ENCODE data around the gene RAPGEF4.

The RAPGEF4 gene

DNA sequence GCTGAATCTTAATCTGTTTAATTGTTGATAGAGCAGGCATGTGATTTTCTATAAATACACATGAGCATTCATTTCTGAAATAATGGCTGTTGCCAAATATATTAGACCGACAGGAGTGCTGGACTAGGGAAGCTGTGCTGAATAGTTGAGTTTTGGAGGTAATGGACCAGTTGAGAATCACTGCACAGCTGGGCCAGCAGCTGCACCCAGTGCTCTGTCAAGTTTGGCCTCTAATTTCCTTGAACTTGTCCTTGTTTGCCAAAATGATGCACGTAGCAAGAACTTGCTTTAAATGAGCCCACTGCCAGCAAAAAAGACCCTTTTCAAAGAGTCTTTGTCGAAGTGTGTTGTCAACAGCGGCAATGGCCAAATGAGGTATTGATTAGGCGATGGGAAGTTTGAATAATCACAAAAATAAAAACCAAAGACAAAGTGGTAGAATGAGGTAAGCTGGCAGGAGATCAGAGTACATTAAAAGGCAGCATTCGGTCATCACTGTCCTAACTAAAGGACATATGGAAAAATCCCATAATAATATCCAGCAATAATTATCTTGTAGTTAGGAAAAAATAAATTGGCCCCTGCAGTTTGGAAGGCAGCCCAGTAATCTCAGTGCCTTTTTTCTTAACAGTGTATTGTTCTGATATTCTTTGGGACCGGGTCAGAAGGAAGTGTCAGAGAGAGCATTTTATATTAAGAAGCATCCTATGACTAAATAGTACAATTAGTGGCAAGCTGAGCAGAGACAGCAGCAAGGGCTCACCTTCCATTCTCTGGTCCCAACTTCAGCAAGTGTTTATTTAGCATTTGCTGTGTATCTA is 126.2 kb downstream of the RAPGEF4 start:
- TF ChIP-seq TAF1 (IDR thresholded peaks at IDR 0.05; ENCODE audit: borderline replicate concordance, insufficient read depth, low read length) (no peak), FOXP2 (optimal IDR thresholded peaks at IDR 0.05; ENCODE audit: borderline replicate concordance, extremely low read depth, extremely low read length, insufficient read depth) (no peak), POLR2AphosphoS5 (IDR thresholded peaks at IDR 0.05; ENCODE audit: low read depth, low read length) (no peak), SIN3A (IDR thresholded peaks at IDR 0.05; ENCODE audit: borderline replicate concordance, insufficient read depth, low read length) (no peak)
- TF ChIP-seq, protein P1, sequence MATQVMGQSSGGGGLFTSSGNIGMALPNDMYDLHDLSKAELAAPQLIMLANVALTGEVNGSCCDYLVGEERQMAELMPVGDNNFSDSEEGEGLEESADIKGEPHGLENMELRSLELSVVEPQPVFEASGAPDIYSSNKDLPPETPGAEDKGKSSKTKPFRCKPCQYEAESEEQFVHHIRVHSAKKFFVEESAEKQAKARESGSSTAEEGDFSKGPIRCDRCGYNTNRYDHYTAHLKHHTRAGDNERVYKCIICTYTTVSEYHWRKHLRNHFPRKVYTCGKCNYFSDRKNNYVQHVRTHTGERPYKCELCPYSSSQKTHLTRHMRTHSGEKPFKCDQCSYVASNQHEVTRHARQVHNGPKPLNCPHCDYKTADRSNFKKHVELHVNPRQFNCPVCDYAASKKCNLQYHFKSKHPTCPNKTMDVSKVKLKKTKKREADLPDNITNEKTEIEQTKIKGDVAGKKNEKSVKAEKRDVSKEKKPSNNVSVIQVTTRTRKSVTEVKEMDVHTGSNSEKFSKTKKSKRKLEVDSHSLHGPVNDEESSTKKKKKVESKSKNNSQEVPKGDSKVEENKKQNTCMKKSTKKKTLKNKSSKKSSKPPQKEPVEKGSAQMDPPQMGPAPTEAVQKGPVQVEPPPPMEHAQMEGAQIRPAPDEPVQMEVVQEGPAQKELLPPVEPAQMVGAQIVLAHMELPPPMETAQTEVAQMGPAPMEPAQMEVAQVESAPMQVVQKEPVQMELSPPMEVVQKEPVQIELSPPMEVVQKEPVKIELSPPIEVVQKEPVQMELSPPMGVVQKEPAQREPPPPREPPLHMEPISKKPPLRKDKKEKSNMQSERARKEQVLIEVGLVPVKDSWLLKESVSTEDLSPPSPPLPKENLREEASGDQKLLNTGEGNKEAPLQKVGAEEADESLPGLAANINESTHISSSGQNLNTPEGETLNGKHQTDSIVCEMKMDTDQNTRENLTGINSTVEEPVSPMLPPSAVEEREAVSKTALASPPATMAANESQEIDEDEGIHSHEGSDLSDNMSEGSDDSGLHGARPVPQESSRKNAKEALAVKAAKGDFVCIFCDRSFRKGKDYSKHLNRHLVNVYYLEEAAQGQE (IDR thresholded peaks at IDR 0.05; ENCODE audit: insufficient read depth in 1 of 2, low read depth in 2 of 2, low read length in 2 of 2) = no peak

DNA sequence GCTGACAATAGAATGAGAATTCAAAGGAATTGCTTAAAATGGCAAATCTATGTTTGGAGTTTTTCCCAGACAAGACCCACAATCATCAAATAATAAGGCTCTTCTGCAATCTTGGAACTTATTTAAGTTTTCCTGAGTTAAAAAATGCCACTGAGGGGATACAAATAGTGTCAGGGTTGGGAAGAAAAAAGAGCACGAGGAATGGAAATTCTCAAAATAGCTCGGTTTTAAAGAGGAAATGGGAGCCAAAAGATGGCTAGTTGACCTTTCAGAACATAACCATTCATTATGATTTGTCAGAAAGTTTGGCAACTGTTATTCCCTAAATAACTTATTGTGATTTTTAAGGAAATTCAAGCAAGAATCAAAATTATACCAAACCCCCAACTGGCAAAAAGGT is 127.7 kb downstream of the RAPGEF4 start:
- TF ChIP-seq FOXP2 (optimal IDR thresholded peaks at IDR 0.05; ENCODE audit: borderline replicate concordance, extremely low read depth, extremely low read length, insufficient read depth) (no peak), POLR2AphosphoS5 (IDR thresholded peaks at IDR 0.05; ENCODE audit: low read depth, low read length) (no peak), SIN3A (IDR thresholded peaks at IDR 0.05; ENCODE audit: borderline replicate concordance, insufficient read depth, low read length) (no peak), TAF1 (IDR thresholded peaks at IDR 0.05; ENCODE audit: borderline replicate concordance, insufficient read depth, low read length) (no peak)
- TF ChIP-seq, protein P1 (IDR thresholded peaks at IDR 0.05; ENCODE audit: insufficient read depth in 1 of 2, low read depth in 2 of 2, low read length in 2 of 2) = no peak

DNA sequence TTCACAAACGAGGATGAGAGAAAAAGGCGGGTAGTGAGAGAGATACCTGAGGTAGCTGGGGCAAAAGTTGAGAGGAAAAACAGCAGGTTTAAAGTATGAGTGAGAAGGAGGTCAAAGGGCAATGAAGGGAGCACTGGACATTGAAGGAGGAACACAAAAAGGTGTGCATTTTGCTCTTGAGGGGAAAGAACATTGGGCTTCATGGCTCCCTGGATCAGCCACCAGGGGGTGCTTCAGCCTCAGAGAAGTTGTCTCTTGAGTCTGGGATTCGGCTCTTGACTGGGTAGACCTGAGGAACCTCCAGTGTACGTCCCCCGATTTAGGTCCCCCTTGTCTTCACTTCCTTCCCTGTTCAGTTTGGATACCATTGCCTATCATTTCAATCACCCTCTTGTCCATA is 128.5 kb downstream of the RAPGEF4 start:
- TF ChIP-seq FOXP2 (optimal IDR thresholded peaks at IDR 0.05; ENCODE audit: borderline replicate concordance, extremely low read depth, extremely low read length, insufficient read depth) = no peak
- no peak for TF ChIP-seq POLR2AphosphoS5 (IDR thresholded peaks at IDR 0.05; ENCODE audit: low read depth, low read length)
- TF ChIP-seq, protein P1 (IDR thresholded peaks at IDR 0.05; ENCODE audit: insufficient read depth in 1 of 2, low read depth in 2 of 2, low read length in 2 of 2) = no peak
- TF ChIP-seq TAF1 (IDR thresholded peaks at IDR 0.05; ENCODE audit: borderline replicate concordance, insufficient read depth, low read length) = no peak
- no peak for TF ChIP-seq SIN3A (IDR thresholded peaks at IDR 0.05; ENCODE audit: borderline replicate concordance, insufficient read depth, low read length)

GRCh38 chr2:172865422-172865821 is 129.8 kb downstream of the RAPGEF4 start:
- TF ChIP-seq SIN3A (IDR thresholded peaks at IDR 0.05; ENCODE audit: borderline replicate concordance, insufficient read depth, low read length) (no peak), FOXP2 (optimal IDR thresholded peaks at IDR 0.05; ENCODE audit: borderline replicate concordance, extremely low read depth, extremely low read length, insufficient read depth) (no peak), POLR2AphosphoS5 (IDR thresholded peaks at IDR 0.05; ENCODE audit: low read depth, low read length) (no peak), TAF1 (IDR thresholded peaks at IDR 0.05; ENCODE audit: borderline replicate concordance, insufficient read depth, low read length) (no peak)
- TF ChIP-seq, protein P1 (IDR thresholded peaks at IDR 0.05; ENCODE audit: insufficient read depth in 1 of 2, low read depth in 2 of 2, low read length in 2 of 2) = no peak
